Transverse colon (tissue), 4 donors: ENCODE data around the gene ISG20L2. TPM values are rescaled to one million over a fixed set of nuclear protein-coding genes. Genes with fewer than 3 reads are reported as not detected.

Source experiments
- DNase-seq: peaks from one replicate; pipeline ENCODE4 v3.0.0-alpha.2; 2019
- H3K27ac ChIP-seq, 4 donors: fragments of 200-600 bp; sonication (generic); 2 replicates each; pipeline ENCODE4 v1.5.1; 2016 to 2018; ENCODE audit warnings: inconsistent platforms in 4 of 4
- H3K27me3 ChIP-seq: fragments of 200-600 bp; sonication (generic); 2 replicates; pipeline ENCODE4 v1.5.1; 2017; ENCODE audit warnings: inconsistent platforms
- H3K36me3 ChIP-seq, 4 donors: fragments of 200-600 bp; sonication (generic); 2 replicates each; pipeline ENCODE4 v1.5.1; 2017 to 2019; ENCODE audit warnings: inconsistent platforms in 4 of 4
- H3K4me1 ChIP-seq, 4 donors: fragments of 200-600 bp; sonication (generic); 2 replicates each; pipeline ENCODE4 v1.5.1; 2017 to 2020; ENCODE audit warnings: inconsistent platforms in 4 of 4
- H3K4me3 ChIP-seq, 4 donors: fragments of 200-600 bp; sonication (generic); 1 replicate in 1 of 4; 2 replicates in 3 of 4; pipeline versions ENCODE4 v1.5.1 to v1.6.1; 2017 to 2019; ENCODE audit warnings: inconsistent platforms in 4 of 4
- H3K9me3 ChIP-seq, 2 donors: fragments of 200-600 bp; sonication (generic); 2 replicates each; pipeline ENCODE4 v1.5.1; 2017 to 2019; ENCODE audit warnings: inconsistent platforms in 2 of 2
- CTCF ChIP-seq, 5 experiments: fragments of 200-600 bp in 3 of 5; fragments of 450-650 bp in 2 of 5; sonication (generic) in 3 of 5; IDR thresholded peaks; 1 replicate in 2 of 5; 2 replicates in 3 of 5; pipeline ENCODE4 v1.5.1; 2016 to 2017; ENCODE audit warnings: antibody characterized with exemption in 5 of 5, inconsistent platforms in 3 of 5, mild to moderate bottlenecking in 2 of 5, moderate library complexity in 1 of 5
- EP300 ChIP-seq: sonication (generic); formaldehyde crosslinking; IDR thresholded peaks from one replicate; pipeline ENCODE4 v1.6.1; 2017; ENCODE audit warnings: antibody characterized with exemption, low read depth
- POLR2A ChIP-seq: fragments of 450-650 bp; IDR thresholded peaks from one replicate; pipeline ENCODE4 v1.6.1; 2016; ENCODE audit warnings: antibody characterized with exemption, mild to moderate bottlenecking, moderate library complexity
- POLR2AphosphoS5 ChIP-seq, 3 donors: sonication (generic); formaldehyde crosslinking; IDR thresholded peaks; one replicate each; pipeline ENCODE4 v1.6.1; 2016; ENCODE audit warnings: antibody characterized with exemption in 3 of 3
- WGBS, 2 donors: methylation state at CpG; one replicate each; pipeline ENCODE4 v1.1.5; 2018; ENCODE audit warnings: low coverage in 1 of 2; 5-methylcytosine and 5-hydroxymethylcytosine counted together
- in situ Hi-C, 4 donors: fragments of 200-750 bp; cut with MboI; loops; one replicate each; pipeline versions ENCODE4 v1.15.0 to v1.15.1; 2017; ENCODE audit warnings: low sequenced_read_pairs in 3 of 4, low pct_ligation_motif_present in 1 of 4, low pct_unique_long_range_greater_than_20kb in 1 of 4
- intact Hi-C: fragments of 100-400 bp; cut with DNase I; formaldehyde crosslinking; loops from one replicate; pipeline ENCODE4 v1.15.1; 2023; ENCODE audit warnings: low total_unique reads
- total RNA-seq, 4 donors: library from RNA; depleted of rRNA; stranded (reverse); fragments of >200 nt; gene quantifications; one replicate each; pipeline ENCODE4 v1.1.0, GENCODE V29; 2016

ISG20L2 gene
- total RNA-seq, 4 donors from 2014 or later, result 25.8 to 61.7 (median 33.1) TPM

DNA sequence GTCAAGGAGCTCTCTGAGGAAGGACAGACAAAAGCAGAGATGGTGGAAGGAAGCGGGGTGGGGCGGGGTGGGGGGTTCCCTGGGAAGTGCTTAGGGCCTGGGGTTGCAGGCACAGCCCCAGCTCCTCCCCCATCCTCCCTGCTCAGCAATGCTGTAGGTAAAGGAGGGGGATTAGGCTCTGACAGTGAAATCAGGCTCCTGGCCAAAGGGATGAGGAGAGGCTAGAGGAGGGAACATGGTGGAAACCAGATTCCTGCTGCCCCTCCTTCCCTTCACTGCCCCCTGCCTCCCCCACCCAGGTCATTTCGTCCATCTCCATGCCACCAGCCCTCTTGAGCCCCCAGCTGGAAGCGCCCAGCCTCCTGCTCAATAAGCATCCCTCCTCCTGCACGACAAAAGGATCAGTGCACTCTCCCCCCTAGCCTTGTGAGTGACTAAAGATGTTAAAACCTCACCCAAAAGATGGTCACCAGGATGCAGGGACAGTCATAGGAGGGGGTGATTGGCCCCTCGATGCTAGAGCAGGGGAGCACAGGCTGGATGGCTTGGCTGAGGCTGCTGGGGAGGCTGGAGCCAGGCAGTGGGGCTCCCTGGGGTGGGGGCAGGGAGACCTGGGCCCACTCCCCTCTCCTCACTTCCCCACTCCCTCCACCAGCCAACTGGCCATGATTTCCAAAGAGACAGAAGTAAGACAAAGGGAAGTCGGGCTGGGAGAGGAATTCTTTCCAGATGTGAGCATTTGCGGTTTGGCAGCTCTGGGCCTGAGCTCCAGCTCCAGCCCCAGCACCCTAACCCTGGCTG, 20.9 kb downstream of the ISG20L2 start:
- H3K27me3 ChIP-seq, result peaks cover 32% of the 10 kb centered on the region
- DNase-seq, result no peak
- TF ChIP-seq CTCF (IDR thresholded peaks at IDR 0.05), result no peak
- TF ChIP-seq POLR2A, result no peak
- no peak for TF ChIP-seq EP300
- no peak for TF ChIP-seq POLR2AphosphoS5 (IDR thresholded peaks at IDR 0.05)
- H3K4me3 ChIP-seq, result no peak overlapping the region
- H3K27ac ChIP-seq, result peak overlapping the region in 3 of 4 donors; percentile 67 to 75 (median 74)
- in situ Hi-C loops (loop anchor here in 1 of 4 donors (10.0 kb wide), 1 partner anchor 157 kb away; the partner anchor contains the start of gene NTRK1), intact Hi-C loops (no loop called here)
- no peaks in the 10 kb centered on the region for H3K9me3 ChIP-seq
- peaks cover 31 to 56% (median 41%) of the 10 kb centered on the region in 4 donors for H3K4me1 ChIP-seq
- no peaks in the 10 kb centered on the region for H3K36me3 ChIP-seq
- 59% methylated on average over 8 of the region's 8 CpGs; no CpG with 5 or more reads in 1 of the 2 donors for WGBS, 2 donors

DNA sequence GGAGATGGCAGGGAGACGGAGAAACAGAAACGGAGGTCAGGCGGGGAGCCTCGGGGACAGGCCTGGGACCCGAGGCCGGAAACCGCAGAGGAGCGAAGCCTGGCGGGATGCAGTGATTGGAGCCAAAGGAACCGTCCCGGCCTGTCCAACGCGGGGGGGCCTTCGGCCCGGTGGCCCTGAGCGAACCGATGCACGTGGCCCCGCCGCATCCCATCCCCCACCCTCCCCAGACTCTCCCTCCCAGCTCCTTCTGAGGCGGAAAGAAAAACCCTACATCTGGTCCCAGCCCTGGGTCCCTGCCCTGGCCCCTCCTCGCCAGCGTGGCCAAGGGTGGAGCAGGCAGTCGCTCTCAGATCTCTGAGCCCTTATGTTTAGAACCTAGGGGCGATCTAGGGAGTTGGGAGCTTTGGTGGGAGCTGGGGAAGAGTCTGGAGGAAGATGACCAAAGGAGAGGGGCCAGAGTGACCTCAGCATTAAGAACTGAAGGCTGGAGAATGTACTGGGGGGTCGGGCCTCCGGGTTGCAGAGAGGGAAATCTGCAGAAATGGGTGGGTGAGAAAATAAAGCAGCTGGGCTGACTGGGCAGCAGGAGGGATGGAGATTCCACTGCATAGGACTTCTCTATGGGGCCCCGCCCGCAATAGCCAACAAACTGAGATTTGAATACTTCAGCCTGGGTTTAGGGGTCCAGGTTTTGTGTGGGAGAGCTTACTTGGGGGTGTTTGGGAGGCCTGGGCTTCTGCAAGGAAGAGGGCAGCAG, 21.7 kb downstream of the ISG20L2 start:
- peak overlapping the region; percentile 12 to 54 (median 29) for H3K4me3 ChIP-seq
- H3K36me3 ChIP-seq, result no peaks in the 10 kb centered on the region
- DNase-seq, result peak; percentile 47
- 11 to 67% methylated on average over 2 to 29 of the region's 29 CpGs for WGBS, 2 donors
- peak overlapping the region; percentile 67 to 75 (median 72) for H3K27ac ChIP-seq
- peaks cover 38% of the 10 kb centered on the region for H3K27me3 ChIP-seq
- in situ Hi-C loops, result loop anchor here in 1 of 4 donors (10.0 kb wide), 1 partner anchor 158 kb away; the partner anchor contains the start of gene NTRK1
- no peaks in the 10 kb centered on the region for H3K9me3 ChIP-seq
- intact Hi-C loops, result no loop called here
- TF ChIP-seq CTCF (IDR thresholded peaks at IDR 0.05) (no peak), POLR2AphosphoS5 (IDR thresholded peaks at IDR 0.05) (no peak), EP300 (no peak), POLR2A (no peak)
- H3K4me1 ChIP-seq, result peaks cover 31 to 56% (median 41%) of the 10 kb centered on the region in 4 donors

GRCh38 chr1:156705918-156706656, 22.5 kb downstream of the ISG20L2 start:
- Histone ChIP-seq H3K27ac (peak overlapping the region; percentile 67 to 75 (median 72)), H3K36me3 (no peaks in the 10 kb centered on the region), H3K9me3 (no peaks in the 10 kb centered on the region), H3K4me1 (peaks cover 31 to 55% (median 38%) of the 10 kb centered on the region in 4 donors), H3K4me3 (peak overlapping the region; percentile 12 to 54 (median 29)), H3K27me3 (peaks cover 43% of the 10 kb centered on the region)
- WGBS, 2 donors, result 1% methylated on average over 43 of the region's 45 CpGs; no CpG with 5 or more reads in 1 of the 2 donors
- DNase-seq, result peak; percentile 66
- TF ChIP-seq POLR2A, result no peak
- no peak for TF ChIP-seq EP300
- TF ChIP-seq POLR2AphosphoS5 (IDR thresholded peaks at IDR 0.05), result no peak
- TF ChIP-seq CTCF (IDR thresholded peaks at IDR 0.05), result peak; percentile 74 to 81 (median 80)
- intact Hi-C loops (no loop called here), in situ Hi-C loops (loop anchor here in 1 of 4 donors (10.0 kb wide), 1 partner anchor 159 kb away; the partner anchor contains the start of gene NTRK1)
